KOPT-K1 (cell line): ENCODE results near the gene SLC9A8.
"Not testable (repeated sequence)": the region's sequence is repeated elsewhere in the genome, so short reads cannot be mapped to it uniquely, and the experiment has no call there.

ENCODE experiments used
- H3K27ac ChIP-seq: fragments of 200-600 bp; sonication (generic); 2 replicates; pipeline ENCODE4 v1.5.1; 2016; ENCODE audit warnings: antibody characterized with exemption, mild to moderate bottlenecking, low read depth, low read length; ENCODE audit not compliant: poor library complexity, severe bottlenecking
- H3K36me3 ChIP-seq: fragments of 200-600 bp; sonication (generic); 2 replicates; pipeline ENCODE4 v1.5.1; 2017; ENCODE audit warnings: antibody characterized with exemption, mild to moderate bottlenecking, low read length, moderate library complexity; ENCODE audit not compliant: insufficient read depth
- H3K9me3 ChIP-seq: fragments of 200-600 bp; sonication (generic); 2 replicates; pipeline ENCODE4 v1.5.1; 2017; ENCODE audit warnings: antibody characterized with exemption, low read length, mild to moderate bottlenecking; ENCODE audit not compliant: insufficient read depth, poor library complexity, severe bottlenecking

SLC9A8 gene

DNA sequence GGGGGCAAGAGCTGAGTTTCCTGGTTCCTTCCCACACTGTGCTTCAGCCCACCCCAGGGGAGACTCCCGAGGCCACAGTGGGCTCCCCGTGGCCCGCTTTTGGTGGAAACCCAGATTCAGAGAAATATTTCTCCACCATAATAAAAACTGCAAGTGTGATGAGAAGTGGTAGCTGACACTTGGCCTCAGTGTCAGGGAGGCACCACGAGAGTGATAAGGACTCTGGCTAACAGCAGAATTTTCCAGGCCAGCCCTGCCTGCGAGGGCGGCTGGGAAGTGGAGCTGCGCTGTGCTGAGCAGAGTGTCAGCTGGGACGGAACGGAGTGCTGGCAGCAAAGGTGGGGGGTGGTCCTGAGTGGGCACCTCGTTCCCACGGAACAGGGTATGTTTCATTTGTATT lies 80.2 kb downstream of the SLC9A8 start:
- no peak overlapping the region for H3K27ac ChIP-seq

DNA sequence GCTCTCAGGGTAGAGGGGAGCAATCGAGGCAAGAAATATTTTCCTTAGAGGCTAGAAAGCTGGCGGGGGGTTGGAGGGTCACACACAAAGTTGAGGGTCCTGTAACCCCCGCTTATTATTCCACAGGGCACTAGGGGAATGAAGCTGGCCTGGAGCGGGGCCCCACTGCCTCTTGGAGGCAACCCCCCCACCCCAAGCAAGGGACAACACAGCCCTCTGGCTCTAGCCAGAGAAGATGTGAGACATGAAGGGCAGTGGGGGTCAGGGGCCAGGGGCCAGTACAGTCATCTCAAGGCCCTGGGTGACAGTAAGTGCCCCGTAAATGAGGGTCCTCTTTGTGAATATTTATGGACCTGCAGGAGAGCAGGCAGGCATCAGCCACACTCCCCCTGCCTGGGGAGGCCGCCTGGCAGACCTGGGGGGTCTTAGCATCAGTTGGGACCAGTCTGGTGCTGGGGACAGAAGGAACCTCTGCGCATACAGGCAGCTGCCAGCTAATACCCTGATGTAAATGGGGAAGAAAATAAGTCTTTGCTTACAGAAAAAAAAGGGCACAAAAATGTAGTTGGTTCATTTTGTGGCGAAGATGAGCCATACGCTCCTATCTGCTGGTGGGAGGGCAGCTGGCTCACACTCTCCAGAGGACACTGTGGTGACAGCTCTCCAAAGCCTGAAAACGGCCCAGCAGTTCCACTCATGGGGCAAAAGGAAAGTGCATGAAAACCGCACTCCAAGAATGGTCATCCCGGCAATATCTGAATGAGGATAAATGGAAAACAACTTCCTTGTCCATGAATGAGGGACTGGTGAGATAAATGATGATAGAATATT lies 80.8 kb downstream of the SLC9A8 start:
- Histone ChIP-seq H3K36me3 (peaks cover 7% of the 10 kb centered on the region; the same call in 1 of the 2 replicates), H3K9me3 (no peaks in the 10 kb centered on the region), H3K27ac (no peak overlapping the region)

More for the DNA sequence above, 80.2 kb downstream of the SLC9A8 start:
- Histone ChIP-seq H3K36me3 (peaks cover 13% of the 10 kb centered on the region; the same call in 1 of the 2 replicates), H3K9me3 (no peaks in the 10 kb centered on the region)

DNA sequence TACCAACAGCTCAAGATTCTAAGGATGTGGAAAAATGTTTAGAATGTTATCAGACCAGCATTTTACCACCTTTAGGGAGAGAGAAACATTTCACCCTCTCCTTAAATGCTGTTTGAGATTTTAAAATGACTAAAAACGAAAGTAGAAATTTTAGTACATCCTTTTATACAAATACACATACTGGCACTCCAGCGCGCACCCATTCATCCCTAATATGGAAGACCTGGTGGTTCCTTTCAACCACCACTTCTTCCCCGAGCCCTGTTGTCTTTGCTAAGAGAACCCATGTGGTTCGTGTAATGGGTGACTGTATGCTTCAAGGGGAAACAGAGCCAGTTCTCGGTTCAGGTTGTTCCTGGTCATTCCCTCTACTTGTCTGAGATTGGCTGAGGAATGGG lies 81.4 kb downstream of the SLC9A8 start:
- H3K27ac ChIP-seq: no peak overlapping the region
- H3K9me3 ChIP-seq: no peaks in the 10 kb centered on the region
- H3K36me3 ChIP-seq: peaks cover 2% of the 10 kb centered on the region; the same call in 1 of the 2 replicates

DNA sequence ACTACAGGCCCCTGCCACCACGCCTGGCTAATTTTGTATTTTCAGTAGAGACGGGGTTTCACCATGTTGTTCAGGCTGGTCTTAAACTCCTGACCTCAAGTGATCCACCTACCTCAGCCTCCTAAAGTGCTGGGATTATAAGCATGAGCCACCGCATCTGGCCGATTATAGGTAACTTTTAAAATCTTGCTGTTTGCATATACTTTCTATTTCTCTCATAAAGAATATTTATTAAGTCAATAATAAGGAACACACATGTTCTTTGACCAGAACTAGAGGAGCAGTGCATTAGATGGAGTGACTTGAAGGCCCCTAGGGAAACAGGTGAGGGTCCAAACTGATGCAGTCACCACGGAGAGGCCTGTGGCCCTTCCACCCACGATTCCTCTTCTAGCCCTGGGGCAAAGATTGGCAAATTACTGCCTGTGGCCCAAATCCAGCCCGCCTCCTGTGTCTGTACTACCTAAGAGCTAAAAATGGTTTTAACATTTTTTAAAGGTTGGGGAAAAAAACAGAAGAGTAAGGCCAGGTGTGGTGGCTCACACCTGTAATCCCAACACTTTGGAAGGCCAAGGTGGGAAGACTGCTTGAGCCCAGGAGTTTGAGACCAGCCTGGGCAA lies 83.0 kb downstream of the SLC9A8 start:
- H3K9me3 ChIP-seq, H3K27ac ChIP-seq, H3K36me3 ChIP-seq: not testable (repeated sequence)

DNA sequence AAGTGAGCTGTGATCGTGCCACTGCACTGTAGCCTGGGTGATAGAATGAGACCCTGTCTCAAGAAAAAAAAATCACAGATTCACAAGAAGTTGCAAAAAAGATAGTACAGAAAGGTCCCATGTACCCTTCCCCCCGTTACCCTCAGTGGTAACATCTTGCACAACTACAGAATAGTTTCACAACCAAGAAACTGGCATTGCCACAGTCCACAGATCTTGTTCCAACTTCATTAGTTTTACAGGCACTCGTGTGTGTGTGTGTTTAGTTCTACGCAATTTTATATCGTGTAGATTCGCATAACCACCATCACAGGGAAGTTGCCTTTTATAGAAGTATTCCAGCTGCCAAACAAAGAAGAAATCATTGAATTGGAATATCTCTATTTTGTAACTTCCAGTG lies 83.6 kb downstream of the SLC9A8 start:
- Histone ChIP-seq H3K36me3 (no peaks in the 10 kb centered on the region), H3K9me3 (no peaks in the 10 kb centered on the region), H3K27ac (no peak overlapping the region)

DNA sequence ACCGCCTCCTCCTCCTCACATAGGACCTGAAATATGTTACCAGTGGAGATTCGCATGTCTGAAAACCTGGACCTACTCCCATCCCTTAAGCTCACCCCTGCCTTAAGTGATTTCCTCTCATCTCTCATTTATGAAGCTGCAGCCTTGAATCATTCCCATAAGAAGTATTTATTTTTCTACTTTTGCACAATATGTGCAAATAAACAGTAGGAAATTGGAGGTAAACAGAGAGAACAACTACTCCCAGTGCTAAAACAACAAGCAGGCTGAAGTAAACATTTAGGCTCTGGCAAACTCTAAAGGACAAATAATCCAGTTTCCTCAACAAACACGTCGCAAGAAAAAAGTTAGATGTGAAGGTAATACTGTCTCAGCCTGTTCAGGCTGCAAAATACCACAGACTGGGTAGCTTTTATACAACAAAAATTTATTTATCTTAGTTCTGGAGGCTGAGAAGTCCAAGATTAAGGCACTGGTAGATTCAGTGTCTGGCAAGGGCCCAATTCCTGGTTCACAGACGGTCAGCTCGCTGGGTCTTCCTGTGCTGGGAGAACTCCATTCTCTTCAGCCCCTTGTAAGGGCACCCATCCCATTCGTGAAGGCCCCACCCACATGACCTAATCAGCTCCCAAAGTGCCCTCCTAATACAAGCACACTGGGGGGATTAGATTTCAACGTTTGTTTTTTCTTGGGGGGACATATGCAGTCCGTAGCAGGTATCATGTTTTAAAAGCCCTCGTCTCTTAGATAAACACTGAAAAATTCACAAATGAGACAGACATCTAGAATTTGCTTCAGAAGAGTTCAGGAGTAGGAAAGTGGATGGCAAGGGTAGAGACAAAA lies 87.1 kb downstream of the SLC9A8 start:
- Histone ChIP-seq H3K36me3 (peaks cover 15% of the 10 kb centered on the region), H3K27ac (no peak overlapping the region), H3K9me3 (no peaks in the 10 kb centered on the region)

DNA sequence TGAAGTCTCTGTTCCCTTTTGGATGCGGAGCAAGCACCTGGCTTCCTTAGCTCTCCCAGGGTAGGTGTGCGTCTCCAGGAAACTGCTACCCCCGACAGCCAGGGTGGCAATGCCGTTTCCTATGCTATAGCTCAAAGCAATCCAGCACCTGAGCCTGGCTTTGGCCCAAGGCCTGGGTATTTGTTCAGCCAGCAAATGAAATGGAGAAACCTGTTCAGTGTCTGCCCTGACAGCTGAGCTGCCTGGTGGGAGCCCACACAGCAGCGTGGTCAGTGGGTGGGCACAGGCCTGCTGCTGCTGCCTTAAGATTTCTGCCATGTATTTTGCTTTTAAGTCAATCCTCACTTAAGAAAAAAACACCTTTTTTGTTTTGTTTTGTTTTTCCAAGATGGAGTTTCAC lies 89.0 kb downstream of the SLC9A8 start:
- H3K9me3 ChIP-seq: no peaks in the 10 kb centered on the region
- peaks cover 33% of the 10 kb centered on the region for H3K36me3 ChIP-seq
- H3K27ac ChIP-seq: no peak overlapping the region

DNA sequence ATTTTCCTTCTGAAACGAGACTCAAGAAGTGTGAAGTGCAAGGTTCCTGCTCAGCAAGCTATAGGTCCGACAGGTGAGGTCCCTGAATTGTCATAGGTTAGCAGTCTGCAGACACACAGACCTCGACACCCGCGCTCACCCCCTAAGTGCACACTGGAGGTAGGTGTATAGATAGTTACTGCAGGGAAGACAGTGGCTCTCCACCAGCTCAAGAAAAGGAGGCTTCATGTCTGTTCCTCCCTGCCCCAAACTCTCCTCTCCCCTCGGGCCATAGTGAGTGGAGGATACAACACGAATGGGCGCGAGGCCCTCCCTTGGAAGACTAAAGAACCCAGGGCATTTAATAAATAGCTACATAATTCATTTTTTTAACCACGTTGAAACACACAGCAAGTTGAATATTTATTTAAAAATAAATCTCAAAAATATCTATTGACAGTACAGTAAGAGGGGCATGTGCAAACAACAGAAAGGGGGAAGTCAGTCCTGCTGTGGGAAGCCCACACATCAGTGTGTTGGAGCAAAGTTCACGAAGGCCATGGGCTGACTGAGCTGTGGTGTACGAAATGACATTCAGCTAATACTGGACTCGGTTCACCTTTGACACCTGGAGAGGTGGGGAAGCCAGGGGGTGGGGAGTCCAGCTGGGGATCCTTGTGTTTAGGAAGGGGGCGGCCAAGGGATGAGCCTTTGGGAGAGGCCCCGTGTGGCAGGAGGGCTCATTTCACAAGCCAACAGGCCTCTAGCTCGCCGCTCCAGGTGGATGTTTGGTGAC lies 92.0 kb downstream of the SLC9A8 start:
- H3K27ac ChIP-seq: no peak overlapping the region
- peaks cover 63% of the 10 kb centered on the region for H3K36me3 ChIP-seq
- no peaks in the 10 kb centered on the region for H3K9me3 ChIP-seq

DNA sequence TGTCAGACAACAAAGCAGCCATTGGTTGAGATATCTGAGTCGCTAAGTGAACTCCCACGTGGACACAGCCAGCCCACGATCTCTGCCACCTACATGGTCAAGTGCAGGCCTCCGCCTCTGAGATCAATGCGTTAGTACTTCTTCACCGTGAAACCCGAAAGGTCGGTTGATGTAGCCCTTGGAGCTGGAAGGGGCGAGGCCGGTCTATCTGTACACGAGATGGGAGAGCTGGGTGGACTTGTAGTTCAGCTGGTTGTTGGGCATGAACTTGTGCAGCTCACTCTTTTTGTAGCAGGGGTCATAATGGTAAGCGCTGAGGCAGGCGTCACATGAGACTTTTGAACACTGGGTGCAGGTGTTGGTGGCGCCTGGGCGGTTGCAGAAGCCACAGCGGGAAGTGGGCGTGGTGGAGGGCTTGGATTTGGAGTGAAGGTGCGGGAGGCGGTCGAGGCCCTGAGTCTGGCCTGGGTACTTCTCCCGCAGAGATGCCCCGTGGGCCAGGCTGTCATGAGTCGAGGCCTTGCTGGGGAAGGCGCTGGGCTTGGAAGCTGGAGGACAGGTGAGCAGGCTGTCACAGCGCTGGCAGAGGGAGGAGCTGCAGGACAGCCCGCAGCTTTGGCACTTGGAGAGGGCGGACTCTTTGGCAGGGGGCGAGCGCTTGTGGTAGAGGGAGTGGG lies 92.9 kb downstream of the SLC9A8 start:
- H3K27ac ChIP-seq: no peak overlapping the region
- peaks cover 72% of the 10 kb centered on the region for H3K36me3 ChIP-seq
- no peaks in the 10 kb centered on the region for H3K9me3 ChIP-seq

DNA sequence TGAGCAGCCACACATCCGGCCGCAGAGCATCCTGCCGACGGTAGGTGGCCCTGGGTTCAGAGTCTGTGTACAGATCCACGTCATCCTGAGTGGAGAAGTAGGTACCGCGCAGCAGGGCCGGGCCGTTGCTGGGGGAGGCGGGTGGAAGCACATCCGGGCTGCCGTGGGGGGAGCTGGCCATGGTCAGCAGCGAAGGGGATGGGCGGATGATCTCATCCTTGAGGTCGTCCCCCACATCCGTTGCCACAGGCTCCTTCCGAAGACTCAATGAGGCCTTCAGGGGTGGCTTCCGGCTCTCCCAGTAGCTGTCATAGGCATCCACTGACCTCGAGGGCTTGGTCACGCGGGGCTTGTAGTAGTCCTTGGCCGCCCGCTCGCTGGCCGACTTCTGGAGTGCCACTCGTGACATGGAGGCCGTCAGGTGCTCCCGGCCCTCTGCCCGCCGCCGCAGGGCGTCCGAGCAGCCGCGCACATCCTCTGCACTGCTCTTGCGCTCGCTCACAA lies 93.5 kb downstream of the SLC9A8 start:
- Histone ChIP-seq H3K36me3 (peaks cover 75% of the 10 kb centered on the region), H3K9me3 (no peaks in the 10 kb centered on the region), H3K27ac (no peak overlapping the region)

DNA sequence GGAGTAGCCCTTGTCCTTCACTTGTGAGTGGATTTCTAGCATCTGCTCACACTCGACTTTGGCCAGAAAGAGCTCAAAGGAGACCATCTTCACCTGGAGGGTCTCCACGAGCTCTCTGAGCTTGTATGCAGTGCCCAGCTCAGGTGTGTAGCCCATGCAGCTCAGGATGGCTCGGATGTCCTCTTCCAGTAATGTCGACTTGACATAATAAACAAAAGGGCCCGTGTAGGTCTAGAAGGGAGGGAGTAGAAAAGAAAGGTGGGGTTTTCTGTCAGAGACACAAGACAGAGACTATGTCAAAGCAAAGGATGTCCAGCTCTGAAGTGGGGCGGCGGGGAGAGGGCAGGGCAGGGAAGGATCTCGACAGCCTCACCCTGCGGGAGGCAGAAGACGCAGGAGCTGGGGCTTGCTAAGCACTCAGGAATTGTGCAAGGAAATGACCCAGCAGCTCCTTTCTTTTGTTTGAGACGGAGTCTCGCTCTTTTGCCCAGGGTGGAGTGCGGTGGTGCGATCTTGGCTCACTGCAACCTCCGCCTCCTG lies 94.1 kb downstream of the SLC9A8 start:
- H3K27ac ChIP-seq: no peak overlapping the region
- no peaks in the 10 kb centered on the region for H3K9me3 ChIP-seq
- H3K36me3 ChIP-seq: peaks cover 75% of the 10 kb centered on the region

DNA sequence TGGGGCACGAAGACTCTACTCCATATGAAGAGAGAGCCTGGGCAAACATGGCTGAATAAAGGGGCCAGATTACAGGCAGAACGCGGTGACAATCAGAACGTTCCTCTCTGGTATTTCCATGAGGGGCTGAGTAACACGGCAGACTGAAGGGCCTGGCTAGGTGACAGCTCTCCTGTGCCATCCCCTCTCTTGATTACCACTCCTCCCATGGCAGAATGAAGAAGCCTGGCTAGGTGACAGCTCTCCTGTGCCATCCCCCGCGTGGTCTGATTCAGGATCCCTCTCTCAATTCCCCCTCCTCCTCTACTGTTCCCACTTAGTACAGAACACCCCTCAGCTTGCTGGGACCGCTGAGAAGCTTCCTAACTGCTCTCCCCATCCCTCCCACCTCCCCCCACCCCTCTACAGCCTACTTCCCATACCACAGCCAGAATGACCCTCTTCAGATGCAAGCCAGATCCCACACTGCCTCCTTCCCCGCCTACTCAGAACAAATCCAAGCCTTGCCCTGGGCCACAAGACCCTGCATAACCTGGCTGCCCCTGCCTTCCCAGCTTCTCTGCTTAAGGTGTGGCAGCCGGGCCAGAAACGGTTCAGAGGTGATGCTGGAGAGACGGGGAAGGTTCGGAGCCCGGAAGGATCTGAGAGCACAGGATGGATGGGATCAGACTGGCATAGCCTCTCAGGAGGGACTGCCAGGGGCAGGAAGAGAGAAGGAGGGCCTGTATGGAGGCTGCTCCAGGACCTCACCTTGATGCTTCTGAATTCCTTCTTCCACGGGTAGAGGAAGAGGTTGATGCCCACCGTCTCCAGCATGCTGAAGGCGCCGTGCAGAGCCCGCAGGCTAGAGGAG lies 95.0 kb downstream of the SLC9A8 start:
- Histone ChIP-seq H3K36me3 (peaks cover 75% of the 10 kb centered on the region), H3K27ac (no peak overlapping the region), H3K9me3 (no peaks in the 10 kb centered on the region)

DNA sequence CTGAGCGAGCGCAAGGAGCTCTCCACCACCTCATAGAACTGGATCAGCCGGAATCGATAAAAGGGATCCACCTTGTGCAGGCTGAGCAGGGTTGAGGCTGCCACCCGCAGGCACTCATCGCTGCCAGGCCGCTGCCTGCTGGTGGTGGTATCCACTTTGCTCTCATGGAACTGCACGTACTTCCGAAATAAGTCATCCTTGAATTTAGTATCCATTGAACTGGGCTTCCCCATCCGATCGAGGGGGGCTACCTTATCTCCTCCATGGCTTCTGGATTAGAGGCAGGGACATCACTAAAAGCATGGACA lies 95.6 kb downstream of the SLC9A8 start:
- H3K9me3 ChIP-seq: no peaks in the 10 kb centered on the region
- H3K27ac ChIP-seq: no peak overlapping the region
- H3K36me3 ChIP-seq: peaks cover 74% of the 10 kb centered on the region
